ENCODE measurements around the gene MPZ.
A peak's percentile ranks its signal among the peaks of the same experiment; 100 is the strongest.

Gene MPZ

DNA sequence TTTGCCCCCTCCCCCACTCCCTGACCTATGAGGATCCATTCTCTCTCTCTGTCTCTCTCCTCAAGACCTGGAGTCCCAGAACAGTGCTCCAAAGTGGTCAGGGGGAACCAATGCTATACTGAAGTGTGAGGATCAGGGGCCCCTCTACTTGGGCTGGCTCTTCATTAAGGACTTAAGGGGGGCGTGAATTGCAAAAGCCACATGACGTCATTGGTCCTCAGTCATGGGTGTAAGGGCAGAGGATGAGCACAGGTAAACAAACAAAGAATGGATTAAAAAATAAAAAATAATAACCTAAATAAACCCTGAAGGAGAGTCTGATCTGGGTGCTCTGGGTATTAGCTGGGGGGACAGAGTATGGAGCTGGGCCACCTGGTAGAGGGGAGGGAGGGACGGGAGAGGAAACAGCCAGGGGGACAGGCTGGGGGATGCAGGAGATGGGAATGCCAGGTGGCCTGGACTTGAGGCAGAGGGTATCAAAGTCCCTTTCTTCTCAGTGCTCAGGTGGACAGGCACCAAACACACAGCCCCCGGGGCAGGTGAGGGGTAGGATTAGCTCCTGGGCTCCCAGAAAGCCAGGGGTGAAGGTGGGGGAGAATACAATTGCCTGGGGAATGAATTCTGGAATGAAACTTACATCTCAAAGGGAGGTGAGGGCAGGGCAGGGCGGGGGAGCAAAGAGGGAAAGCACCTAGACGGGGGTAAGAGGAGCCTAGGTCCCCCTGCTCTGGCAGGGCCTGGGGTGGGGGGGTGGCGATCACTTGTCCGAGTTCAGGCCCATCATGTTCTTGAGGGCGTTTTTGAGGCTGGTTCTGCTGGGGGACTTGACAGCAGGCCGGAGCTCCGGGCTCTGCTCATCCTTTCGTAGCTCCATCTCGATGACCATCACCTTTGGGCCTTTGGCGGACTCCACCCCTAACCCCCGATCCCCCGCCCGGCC is 4.6 kb downstream of the MPZ start:
- intact Hi-C loops (cut with DNase I) = loop anchor here (5.0 kb wide), 1 partner anchor 78 kb away; the partner anchor contains the start of gene TOMM40L
- DNase-seq = no peak

DNA sequence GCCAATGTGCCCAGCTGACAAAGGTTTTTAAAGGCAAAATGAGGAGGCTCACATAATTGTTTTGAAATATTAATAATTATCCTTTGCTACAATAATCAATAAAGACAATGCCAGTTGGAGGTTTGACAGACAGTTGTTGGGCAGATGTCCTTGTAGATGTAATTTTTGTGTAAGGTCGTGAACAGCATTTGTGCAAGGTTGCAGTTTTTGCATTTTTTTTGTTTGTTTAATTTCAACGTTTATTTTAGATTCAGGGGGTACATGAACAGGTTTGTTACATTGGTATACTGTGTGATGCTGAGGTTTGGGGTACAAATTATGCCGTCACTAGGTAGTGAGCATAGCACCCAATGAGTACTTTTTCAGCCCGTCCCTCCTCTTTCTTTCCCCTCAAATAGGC is 9.3 kb downstream of the MPZ start:
- intact Hi-C loops (cut with DNase I) = no loop called here
- no peak for DNase-seq

DNA sequence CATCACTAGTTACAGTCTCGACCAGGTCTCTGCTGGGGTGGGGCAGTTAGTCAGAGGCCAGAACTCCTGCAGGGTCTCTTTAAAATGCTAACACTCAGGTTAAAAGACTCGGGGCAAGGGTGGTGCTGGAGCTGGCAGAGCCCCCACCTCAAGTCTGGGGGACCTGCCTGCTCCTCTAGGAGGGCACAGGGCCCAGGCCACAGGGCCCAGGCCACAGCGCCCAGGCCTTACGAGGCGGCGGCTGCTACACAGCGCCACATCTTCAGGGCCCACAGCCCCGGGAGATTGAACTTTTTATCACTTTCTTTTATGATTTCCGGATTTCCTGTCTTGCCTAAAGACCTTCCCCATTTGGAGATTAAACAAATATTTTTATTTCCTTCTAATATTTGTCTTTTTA is 10.4 kb downstream of the MPZ start:
- intact Hi-C loops (cut with DNase I) = no loop called here
- no peak for DNase-seq

DNA sequence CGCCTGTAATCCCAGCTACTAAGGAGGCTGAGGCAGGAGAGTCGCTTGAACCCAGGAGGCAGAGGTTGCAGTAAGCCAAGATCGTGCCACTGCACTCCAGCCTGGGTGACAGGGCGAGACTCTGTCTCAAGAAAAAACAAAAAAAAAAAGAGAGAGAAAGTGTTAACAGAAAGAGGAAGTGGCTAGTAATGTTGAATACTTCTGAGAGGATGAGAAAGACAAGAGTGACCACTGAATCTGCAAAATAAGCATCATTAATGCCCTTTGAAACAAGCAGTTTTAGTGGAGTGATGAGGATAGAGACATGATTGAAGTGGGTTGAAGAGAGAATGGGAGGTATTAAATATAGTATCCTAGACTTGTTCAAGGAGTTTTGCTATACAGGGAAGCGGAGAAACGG is 11.7 kb downstream of the MPZ start:
- intact Hi-C loops (cut with DNase I) = no loop called here
- DNase-seq = no peak

DNA sequence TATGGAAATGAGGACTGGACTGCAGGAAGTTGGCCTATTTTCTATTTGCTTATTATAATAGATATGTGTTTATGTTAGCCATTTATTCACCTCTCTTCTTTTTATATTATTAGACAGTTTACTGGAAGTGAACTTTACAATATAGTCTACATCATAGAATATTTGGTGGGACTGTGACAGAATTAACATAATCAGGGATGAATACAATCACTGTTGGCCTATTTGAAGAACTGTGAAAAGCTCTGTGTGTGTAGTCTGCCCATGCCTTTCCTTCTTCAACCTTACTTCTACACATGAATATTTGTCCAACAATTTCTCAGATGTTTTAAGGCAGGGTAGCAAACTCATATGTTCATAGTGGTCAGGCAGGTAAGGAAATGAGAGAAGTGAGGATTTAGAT is 12.4 kb downstream of the MPZ start:
- DNase-seq = no peak
- intact Hi-C loops (cut with DNase I) = no loop called here

DNA sequence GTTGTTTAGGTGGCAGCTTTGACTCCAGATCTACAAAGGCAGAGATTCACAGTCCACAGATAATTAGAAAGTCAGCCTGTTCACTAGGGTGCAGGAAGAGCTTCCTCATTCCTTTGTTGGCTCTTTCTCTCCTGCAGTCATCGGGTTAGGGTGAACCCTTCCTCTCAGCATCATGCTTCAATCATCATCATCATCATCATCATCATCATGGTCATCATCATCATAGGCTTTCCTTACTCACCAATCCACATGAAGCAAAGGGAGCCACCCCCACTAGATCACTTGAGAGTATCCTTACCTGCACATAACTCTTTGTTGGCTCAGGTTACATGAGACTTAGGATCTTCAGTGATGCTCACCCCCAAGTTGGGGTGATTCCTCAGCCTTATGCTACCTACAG is 19.0 kb downstream of the MPZ start:
- intact Hi-C loops (cut with DNase I) = loop anchor here (2.0 kb wide), 1 partner anchor 64 kb away; the partner anchor contains the start of gene TOMM40L
- DNase-seq = no peak

DNA sequence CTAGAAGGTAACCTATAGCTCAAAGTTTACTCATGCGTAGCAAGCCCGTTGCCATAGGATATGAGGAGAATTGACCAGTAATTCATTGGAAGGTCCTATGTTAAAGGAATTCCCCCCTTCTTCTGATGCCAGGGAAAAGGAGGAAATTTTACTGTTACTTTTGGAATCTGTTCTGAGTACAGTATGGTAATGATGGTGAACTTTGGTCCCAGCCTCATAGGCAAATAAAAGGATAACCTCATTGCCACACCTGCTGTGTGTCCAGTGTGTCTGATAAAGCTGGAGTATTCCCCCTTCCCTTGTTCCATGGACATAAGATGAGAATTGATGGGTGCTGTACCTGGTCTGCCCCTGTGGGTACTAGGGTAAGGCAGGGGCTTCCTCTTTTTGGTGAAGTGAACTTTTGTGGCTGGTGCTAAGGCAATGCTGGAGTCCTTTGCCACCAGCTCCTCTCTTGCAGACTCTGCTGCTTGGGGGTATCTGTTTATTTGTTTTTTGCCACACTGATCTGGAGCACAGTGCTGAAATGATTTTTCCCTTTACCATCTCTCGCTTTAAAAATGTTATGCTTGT is 22.2 kb downstream of the MPZ start:
- no peak for DNase-seq
- intact Hi-C loops (cut with DNase I) = no loop called here

DNA sequence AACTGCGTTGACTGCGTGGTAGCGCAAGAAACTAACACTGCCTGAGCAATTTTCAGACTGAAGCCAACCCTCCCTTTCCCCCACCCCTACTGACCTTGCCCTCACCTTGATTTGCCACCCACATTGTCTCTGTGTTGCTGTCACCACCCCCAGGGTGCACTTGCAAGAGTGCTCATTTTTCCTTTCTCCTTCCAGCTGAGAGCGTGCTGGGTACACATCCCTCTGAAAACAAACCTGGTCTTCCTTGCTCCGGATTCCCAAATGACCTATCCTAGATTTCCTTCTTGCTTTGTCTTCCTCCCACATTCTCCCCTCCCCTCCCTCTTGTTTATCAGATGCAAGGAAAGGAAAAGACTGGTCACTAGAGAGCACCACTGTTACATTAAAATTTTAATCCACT is 24.2 kb downstream of the MPZ start:
- no peak for DNase-seq
- intact Hi-C loops (cut with DNase I) = no loop called here

DNA sequence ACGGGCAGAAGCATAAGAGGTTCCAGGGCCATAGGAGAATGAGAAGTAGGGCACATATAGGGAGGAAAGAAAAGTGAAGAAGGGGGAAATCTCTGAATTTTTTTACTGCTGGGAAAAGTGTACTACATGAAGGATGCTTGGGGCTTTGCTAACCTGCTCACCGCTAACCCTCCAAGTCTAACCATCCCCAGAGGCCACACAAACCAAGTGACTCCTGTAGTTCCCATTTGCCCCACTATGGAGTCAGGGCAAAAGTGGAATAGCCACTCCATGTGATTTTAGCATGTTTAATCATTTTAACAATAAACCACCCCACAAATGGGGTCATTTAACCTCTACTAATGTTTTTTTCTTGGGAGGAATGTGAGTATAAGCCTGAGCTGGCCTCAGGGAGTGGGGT is 24.7 kb downstream of the MPZ start:
- intact Hi-C loops (cut with DNase I) = no loop called here

DNA sequence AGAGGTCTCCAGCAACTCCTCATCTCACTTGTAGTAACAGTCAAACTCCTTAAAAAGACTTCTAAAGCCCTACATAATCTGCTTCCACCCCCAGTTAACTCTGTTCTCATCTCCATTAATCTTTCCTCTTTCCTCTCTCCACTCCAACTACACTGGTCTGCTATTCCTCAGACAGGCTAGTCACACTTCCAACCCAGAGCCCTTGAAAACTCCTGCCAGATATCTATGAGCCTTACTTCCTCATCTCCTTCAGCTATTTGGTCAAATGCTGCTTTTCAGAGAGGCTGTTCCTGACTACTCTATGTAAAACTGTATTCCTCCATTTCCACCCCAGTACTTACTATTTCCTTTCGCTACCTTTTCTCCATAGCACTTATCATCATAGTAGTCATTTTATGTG is 26.8 kb downstream of the MPZ start:
- intact Hi-C loops (cut with DNase I) = no loop called here
- no peak for DNase-seq

More for the DNA sequence above, 24.7 kb downstream of the MPZ start:
- DNase-seq = no peak

DNA sequence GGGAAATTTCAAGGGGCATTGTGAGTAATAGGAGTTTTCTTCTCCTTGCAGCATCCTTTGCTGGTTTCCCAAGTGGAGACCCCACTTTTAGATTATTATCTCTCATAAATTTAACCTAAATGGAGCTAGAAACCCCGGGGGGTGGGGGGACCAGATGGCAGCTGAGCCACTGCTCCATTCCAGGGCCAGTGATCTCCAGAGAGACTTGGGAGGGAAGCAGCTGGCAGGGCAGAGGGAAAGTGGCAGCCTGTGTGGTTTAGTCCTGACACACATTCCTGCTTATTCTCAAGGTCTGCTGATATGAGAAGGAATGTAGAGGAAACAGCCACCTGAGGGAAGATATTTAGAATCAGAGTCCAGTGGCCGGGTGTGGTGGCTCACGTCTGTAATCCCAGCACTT is 34.9 kb downstream of the MPZ start:
- no peak for DNase-seq
- intact Hi-C loops (cut with DNase I) = no loop called here

DNA sequence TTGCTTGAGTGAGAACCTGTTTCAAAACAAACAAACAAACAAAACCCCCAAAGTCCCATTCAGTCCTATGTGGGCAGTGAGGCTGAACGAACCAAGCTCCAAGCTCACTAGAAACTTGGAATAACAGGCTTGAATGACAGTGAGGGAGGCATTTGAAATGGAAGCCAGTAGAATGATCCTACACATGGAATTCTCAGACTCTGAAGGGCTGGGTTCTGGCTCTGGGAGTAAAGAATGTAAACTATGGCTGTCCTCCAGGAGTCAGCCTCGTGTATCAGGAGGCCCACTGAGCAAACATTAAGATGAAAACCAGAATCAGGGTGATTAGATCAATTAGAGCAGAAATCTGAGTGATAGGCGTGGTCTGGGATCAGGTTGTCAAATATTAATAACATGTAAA is 36.4 kb downstream of the MPZ start:
- intact Hi-C loops (cut with DNase I) = no loop called here
- no peak for DNase-seq

DNA sequence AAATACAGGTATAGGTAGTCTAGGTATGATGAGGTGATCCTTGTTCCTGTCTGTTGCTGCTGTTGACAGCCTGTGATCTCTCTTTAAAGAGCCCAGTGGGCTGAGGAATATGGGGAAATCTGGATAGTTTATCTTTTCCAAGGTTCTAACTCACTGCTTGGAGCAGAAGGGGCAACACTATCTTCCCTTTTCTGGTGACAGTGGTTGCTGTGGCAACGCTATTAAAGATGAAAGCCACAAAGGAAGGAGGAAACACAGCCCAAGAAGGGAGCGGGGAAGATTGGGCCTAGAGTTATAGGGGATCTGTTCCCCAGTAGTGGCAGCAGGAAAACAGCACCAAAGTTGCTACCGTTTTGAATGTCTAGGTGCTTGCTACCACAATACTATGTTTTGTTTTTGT is 42.4 kb downstream of the MPZ start:
- intact Hi-C loops (cut with DNase I) = no loop called here
- no peak for DNase-seq

DNA sequence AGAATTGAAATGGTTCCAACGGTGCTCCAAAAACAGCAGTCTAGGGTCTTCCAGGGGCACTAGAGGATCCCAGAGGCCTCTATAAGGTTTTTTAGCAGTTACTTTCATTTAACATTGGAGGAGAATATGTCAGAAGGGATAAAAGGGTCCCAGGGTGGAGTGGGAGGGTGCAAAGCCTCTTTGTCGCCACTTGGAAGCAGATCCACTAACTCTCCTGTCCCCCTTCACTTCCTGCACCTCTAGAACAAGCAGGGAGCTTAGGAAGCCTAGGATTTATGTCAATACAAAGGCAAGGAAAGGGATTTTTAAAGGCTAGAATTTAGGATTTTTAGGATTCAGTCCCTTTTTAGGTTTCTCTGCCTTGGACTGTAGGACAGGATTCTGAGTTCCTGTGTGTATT is 42.9 kb downstream of the MPZ start:
- intact Hi-C loops (cut with DNase I) = no loop called here
- no peak for DNase-seq

DNA sequence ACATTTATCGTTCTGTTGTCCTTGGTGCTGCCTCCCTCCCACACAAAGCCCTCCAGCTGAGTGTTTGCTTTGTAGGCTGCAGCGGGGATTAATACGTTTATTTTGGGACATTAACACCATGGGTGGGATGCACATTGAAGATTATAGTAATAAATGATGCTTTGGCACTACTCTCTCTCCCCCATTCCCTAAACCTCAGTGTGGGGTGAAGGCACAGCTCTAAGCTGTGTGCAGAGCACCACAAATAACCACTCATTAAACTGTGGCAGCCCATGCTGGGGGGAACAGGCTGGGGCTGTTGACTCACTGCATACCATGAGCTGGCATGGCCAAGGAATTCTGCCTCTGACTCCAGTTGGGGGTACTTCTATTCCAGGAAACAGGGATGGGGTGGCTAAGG is 43.6 kb downstream of the MPZ start:
- intact Hi-C loops (cut with DNase I) = no loop called here
- DNase-seq = no peak

DNA sequence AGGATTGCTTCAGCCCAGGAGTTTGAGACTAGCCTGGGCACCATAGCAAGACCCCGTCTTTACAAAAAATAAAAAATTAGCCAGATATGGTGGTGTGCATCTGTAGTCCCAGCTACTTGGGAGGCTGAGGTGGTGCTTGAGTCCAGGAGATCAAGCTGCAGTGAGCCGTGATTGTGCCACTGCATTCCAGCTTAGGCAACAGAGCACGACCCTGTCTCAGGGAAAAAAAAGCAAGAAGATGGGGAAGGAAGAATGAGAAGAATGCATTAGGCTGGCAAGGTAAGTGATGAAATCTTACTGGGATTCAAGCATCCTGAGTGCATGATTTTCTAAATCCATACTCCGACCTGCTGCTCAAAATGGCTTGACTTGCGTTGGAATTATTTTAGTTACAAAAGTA is 44.5 kb downstream of the MPZ start:
- DNase-seq = no peak
- intact Hi-C loops (cut with DNase I) = no loop called here

DNA sequence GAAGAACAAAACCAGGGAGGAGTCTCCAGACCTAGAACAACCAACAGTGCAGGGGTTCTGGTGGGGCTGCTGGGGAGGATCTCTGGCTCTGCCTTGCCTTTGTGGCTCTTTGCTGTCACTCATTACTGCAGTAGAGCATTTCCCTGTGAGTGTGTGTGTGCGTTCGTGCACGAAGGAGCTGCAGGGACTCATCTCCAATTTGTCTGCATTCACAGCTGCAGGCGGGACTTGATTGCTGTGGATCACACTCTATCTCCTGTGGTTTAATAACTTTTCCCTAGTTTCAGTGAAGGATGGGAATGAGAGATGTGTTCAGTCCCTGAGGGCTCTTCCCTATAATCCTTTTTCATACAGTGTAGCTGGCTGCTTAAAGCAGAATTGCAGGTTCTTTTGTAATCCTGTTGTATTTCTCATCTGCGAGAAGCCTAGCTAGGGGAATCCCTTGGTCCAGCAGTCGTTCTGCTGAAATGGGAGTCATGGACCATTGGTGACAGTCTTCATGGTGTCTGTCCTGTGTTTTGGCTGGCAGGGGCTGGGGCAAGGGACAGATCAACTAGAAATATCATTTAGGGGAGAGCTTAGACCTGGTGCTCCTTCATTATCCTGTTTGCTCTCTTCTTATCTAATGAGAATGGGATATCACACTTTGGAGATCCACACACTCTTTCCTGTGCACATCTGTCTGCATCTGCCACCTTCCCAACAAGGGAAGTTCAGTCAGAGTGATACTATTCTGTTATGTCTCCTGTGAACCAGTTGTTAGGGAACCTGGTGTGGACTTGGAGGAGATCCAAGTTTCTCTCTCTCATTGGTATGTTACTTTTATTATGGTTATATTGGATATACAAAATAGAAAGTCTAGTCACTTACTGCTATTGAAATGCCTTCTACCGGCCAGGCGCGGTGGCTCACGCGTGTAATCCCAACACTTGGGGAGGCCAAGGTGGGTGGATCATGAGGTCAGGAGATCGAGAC is 48.2 kb downstream of the MPZ start:
- intact Hi-C loops (cut with DNase I) = no loop called here
- peak in 3 of 10 donors; percentile 8 to 28 (median 11) for DNase-seq

DNA sequence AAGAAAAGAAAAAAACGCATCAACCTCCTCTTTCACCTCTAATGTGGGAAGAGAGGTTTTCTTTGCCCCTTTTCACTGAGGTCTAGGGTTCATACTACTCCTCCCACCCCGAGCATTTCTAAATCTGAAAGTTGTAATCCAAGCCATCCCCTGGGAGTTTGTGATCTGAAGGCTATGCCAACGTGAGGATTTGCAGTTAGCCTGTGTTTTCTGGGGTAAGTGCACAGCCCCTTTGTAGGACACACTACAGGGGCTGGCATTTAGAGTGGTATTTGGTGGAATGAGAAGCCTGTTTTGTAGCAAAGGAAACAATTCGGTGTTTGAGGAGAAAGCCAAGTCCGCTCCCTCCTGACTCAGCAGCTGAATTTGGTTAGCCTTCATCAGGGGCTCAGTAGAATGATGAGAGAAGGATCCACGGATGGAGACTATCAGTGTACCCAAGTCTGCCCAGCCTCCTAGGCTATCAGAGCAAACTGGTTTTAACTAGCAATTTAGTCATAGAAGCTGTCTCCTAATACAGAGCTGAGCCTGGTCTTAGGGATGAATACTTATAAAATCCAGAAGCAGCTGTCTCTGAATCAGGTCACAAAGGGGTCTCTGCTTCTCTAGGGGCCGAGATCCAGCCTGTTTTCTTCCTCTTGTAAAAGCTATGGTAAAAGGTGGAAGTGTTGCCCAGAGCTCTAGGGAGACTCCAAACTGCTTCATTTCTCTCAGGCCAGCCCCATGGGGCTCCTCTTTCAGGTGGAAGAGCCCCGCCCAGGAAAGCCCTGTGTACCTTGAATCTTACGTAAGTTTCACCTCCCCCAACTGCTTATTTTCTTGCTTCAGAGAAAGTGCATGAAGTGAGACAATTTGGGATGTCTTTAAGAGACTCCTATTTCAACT is 49.1 kb downstream of the MPZ start:
- intact Hi-C loops (cut with DNase I) = no loop called here

DNA sequence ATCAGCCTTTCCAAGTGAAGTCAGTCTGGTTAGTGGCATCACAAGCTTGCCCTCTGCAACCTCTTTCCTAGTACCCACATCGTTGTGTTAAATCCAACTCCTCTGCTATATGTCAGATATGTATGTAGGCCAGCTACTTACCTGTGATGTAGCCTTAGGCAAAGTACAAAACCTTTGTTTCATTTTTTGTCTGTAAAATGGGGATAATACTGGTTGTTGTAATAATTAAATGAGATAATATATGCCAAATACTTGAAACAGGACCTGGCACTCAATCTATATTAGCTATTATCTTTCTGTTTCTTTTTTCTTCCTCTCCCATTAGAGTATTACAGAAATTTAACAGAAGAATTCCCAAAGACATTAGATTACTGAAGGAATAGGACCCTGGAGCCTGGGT is 50.0 kb downstream of the MPZ start:
- intact Hi-C loops (cut with DNase I) = no loop called here
- no peak for DNase-seq

More for the DNA sequence above, 49.1 kb downstream of the MPZ start:
- no peak for DNase-seq

DNA sequence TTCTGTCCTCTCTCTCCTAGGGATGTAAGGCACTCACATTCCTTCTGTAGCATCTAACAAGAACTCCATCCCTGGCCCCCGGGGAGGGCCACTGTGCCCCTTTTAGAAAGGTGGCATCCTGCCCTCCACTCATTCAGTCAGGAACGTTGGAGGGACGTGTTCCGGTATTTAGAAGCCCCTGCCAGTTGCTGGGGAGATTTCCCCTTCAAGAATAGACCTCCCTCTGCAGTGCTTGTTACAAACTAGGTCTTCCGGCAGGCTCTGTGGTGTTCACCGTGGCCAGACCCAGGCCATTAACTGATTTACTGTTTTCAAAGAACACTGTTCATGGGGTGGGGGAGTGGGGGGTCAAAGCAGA is 50.4 kb downstream of the MPZ start:
- no peak for DNase-seq
- intact Hi-C loops (cut with DNase I) = no loop called here

All from posterior cingulate gyrus (tissue), 11 donors.